CD8-positive, alpha-beta memory T cell (primary cell): ENCODE data around the gene GOLGA7B. TPM values are rescaled to one million over a fixed set of nuclear protein-coding genes. Genes with fewer than 3 reads are reported as not detected.

Experiments
- CTCF ChIA-PET: fragments of 350-600 bp; sonication (Branson Sonifier 250); formaldehyde crosslinking; loops from one replicate; lab custom pipeline; 2021; ENCODE audit warnings: antibody characterized with exemption; lab: Charles Lee
- POLR2A ChIA-PET: fragments of 350-600 bp; sonication (Branson Sonifier 250); formaldehyde crosslinking; loops from one replicate; lab custom pipeline; 2021; ENCODE audit warnings: antibody characterized with exemption; lab: Charles Lee
- DNase-seq, 5 donors: peaks; one replicate each; pipeline versions ENCODE4 v3.0.0 to v3.0.0-alpha.2; 2020 to 2022; ENCODE audit warnings: mixed read lengths in 1 of 5
- H3K27ac ChIP-seq: one replicate; pipeline ENCODE4 v1.7.0; 2013; ENCODE audit warnings: low read depth, mild to moderate bottlenecking, low read length, moderate library complexity
- H3K27me3 ChIP-seq: 2 replicates; pipeline ENCODE4 v1.7.0; 2013; ENCODE audit warnings: low read length, mild to moderate bottlenecking; ENCODE audit not compliant: insufficient read depth, poor library complexity, severe bottlenecking
- H3K36me3 ChIP-seq: 2 replicates; pipeline ENCODE4 v1.7.0; 2013; ENCODE audit warnings: mild to moderate bottlenecking, low read length, moderate library complexity; ENCODE audit not compliant: insufficient read depth
- H3K4me1 ChIP-seq: 2 replicates; pipeline ENCODE4 v1.7.0; 2013; ENCODE audit warnings: mild to moderate bottlenecking, low read length, moderate library complexity; ENCODE audit not compliant: insufficient read depth
- H3K4me3 ChIP-seq: 2 replicates; pipeline ENCODE4 v1.7.0; 2013; ENCODE audit warnings: mild to moderate bottlenecking, low read length
- H3K9me3 ChIP-seq: 2 replicates; pipeline ENCODE4 v1.7.0; 2013; ENCODE audit warnings: mild to moderate bottlenecking, low read length
- H3K27ac Mint-ChIP-seq, 8 donors: one replicate each; pipeline ENCODE4 v1.8.0; 2020 to 2021; ENCODE audit warnings: mixed read lengths in 8 of 8, mild to moderate bottlenecking in 6 of 8, inconsistent platforms in 3 of 8, moderate library complexity in 3 of 8
- H3K27me3 Mint-ChIP-seq, 2 donors: one replicate each; pipeline ENCODE4 v1.8.0; 2020 to 2021; ENCODE audit warnings: mixed read lengths in 2 of 2, mild to moderate bottlenecking in 1 of 2, moderate library complexity in 1 of 2
- H3K36me3 Mint-ChIP-seq, 3 donors: one replicate each; pipeline ENCODE4 v1.8.0; 2020 to 2021; ENCODE audit warnings: mixed read lengths in 3 of 3, inconsistent platforms in 1 of 3, mild to moderate bottlenecking in 1 of 3
- H3K4me1 Mint-ChIP-seq, 3 donors: one replicate each; pipeline ENCODE4 v1.8.0; 2020 to 2021; ENCODE audit warnings: mixed read lengths in 3 of 3, inconsistent platforms in 1 of 3, mild to moderate bottlenecking in 1 of 3
- H3K4me3 Mint-ChIP-seq, 7 donors: one replicate each; pipeline ENCODE4 v1.8.0; 2020 to 2021; ENCODE audit warnings: mixed read lengths in 7 of 7, mild to moderate bottlenecking in 6 of 7, moderate library complexity in 4 of 7, inconsistent platforms in 2 of 7
- H3K9me3 Mint-ChIP-seq, 5 donors: one replicate each; pipeline ENCODE4 v1.8.0; 2020 to 2022; ENCODE audit warnings: mixed read lengths in 5 of 5, mild to moderate bottlenecking in 3 of 5, moderate library complexity in 2 of 5, inconsistent platforms in 1 of 5
- polyA plus RNA-seq: library from polyadenylated mRNA; unstranded; fragments of 300-500 nt; fragmentation: Illumina TruSeq; gene quantifications from one replicate; pipeline ENCODE4 v1.2.3, GENCODE V29; 2021
- total RNA-seq, 2 experiments: library from RNA; stranded (reverse); gene quantifications; one replicate each; pipeline ENCODE4 v1.2.3, GENCODE V29; 2021

GOLGA7B gene
- total and polyA plus RNA-seq, 3 experiments from 2014 or later: 0.29 to 0.62 (median 0.44) TPM

DNA sequence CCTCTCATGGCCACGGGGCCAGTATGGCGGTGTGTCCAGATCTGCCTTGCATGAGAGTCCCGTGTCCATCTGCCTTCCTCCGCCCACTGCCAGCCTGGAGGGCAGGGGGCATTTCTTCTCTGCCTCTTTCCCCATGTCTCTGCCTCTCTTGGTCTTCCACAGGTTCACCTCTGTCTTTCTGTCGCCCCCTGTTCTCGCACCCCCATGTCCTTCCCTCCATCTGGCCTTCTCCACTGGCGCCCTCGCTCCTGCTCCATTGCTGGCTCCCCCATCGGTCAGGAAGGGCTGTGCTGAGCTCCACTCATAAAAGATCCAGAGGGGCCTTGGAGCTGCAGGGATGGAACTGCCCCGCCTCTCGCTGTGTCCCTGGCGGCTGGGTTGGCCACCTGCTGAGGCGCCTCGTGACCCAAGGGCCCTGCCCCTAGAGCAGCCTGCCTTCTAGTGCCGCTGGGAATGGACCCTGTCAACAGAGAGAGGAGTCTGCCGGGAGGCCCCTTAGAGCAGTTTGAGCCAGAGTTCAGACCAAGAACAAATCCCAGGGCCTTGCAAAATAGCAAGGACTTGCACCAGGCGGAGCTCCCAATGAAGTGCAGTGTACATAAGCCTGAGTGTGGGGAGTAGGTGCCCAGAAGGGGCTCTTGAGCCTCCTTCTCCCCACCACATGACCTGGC lies 42.0 kb downstream of the GOLGA7B start:
- H3K27ac ChIP-seq: no peak overlapping the region
- H3K27ac Mint-ChIP-seq: no peak overlapping the region
- no peak for DNase-seq
- CTCF ChIA-PET: no interaction called here
- H3K4me3 ChIP-seq: no peak overlapping the region
- no peaks in the 10 kb centered on the region for H3K27me3 ChIP-seq
- H3K36me3 Mint-ChIP-seq: no peaks in the 10 kb centered on the region
- no peaks in the 10 kb centered on the region for H3K36me3 ChIP-seq
- H3K27me3 Mint-ChIP-seq: peaks cover 12 to 32% of the 10 kb centered on the region in 2 donors
- no peak overlapping the region for H3K4me3 Mint-ChIP-seq
- no peaks in the 10 kb centered on the region for H3K9me3 ChIP-seq
- H3K9me3 Mint-ChIP-seq: no peaks in the 10 kb centered on the region
- peaks cover 0 to 3% (median 0%) of the 10 kb centered on the region in 3 donors for H3K4me1 Mint-ChIP-seq
- H3K4me1 ChIP-seq: no peaks in the 10 kb centered on the region
- POLR2A ChIA-PET: no interaction called here

DNA sequence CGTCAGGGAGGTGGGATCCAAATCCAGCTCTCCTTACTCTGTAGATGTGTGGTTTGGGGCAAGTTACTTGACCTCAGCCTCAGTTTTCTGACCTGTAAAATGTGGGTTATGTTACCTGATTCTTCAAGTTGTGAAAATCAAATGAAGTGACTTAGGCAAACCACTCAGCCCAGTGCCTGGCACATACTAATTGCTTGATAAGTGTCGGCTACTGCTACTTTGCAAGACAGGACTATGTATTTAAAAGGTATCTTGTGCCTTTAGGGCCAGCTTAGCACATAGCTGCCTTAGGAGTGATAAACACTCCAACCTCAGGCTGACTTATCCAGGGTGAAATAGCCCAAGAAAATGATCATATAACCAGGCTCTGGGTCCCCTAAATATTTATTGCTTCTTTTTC lies 42.9 kb downstream of the GOLGA7B start:
- POLR2A ChIA-PET: no interaction called here
- H3K27ac Mint-ChIP-seq: no peak overlapping the region
- Histone ChIP-seq H3K27me3 (no peaks in the 10 kb centered on the region), H3K4me3 (no peak overlapping the region), H3K36me3 (no peaks in the 10 kb centered on the region), H3K27ac (no peak overlapping the region), H3K4me1 (no peaks in the 10 kb centered on the region), H3K9me3 (no peaks in the 10 kb centered on the region)
- H3K4me1 Mint-ChIP-seq: peaks cover 0 to 3% (median 0%) of the 10 kb centered on the region in 3 donors
- no peak for DNase-seq
- no peaks in the 10 kb centered on the region for H3K9me3 Mint-ChIP-seq
- CTCF ChIA-PET: interaction anchor here (1.0 kb wide), 1 partner anchor 22 kb away, joined by 3 read pairs; no protein-coding TSS in a partner anchor
- peaks cover 12 to 32% of the 10 kb centered on the region in 2 donors for H3K27me3 Mint-ChIP-seq
- H3K36me3 Mint-ChIP-seq: no peaks in the 10 kb centered on the region
- H3K4me3 Mint-ChIP-seq: no peak overlapping the region

- no peak for DNase-seq
- ChIA-PET CTCF (interaction anchor here (1.0 kb wide), 1 partner anchor 22 kb away, joined by 3 read pairs; no protein-coding TSS in a partner anchor), POLR2A (no interaction called here)
- no peaks in the 10 kb centered on the region for H3K36me3 Mint-ChIP-seq
- H3K27me3 Mint-ChIP-seq: peaks cover 12 to 30% of the 10 kb centered on the region in 2 donors
- no peaks in the 10 kb centered on the region for H3K4me1 ChIP-seq
- H3K4me3 ChIP-seq: no peak overlapping the region
- no peaks in the 10 kb centered on the region for H3K27me3 ChIP-seq
- H3K9me3 ChIP-seq: no peaks in the 10 kb centered on the region
- H3K9me3 Mint-ChIP-seq: no peaks in the 10 kb centered on the region
- no peak overlapping the region for H3K4me3 Mint-ChIP-seq
- no peak overlapping the region for H3K27ac ChIP-seq
- H3K4me1 Mint-ChIP-seq: peaks cover 0 to 3% (median 0%) of the 10 kb centered on the region in 3 donors
- no peak overlapping the region for H3K27ac Mint-ChIP-seq
- H3K36me3 ChIP-seq: no peaks in the 10 kb centered on the region
Measured at GRCh38 chr10:97892939-97893338, 43.3 kb downstream of the GOLGA7B start.

GRCh38 chr10:97894092-97894491 lies 44.4 kb downstream of the GOLGA7B start:
- no peaks in the 10 kb centered on the region for H3K36me3 Mint-ChIP-seq
- H3K4me3 Mint-ChIP-seq: no peak overlapping the region
- no peaks in the 10 kb centered on the region for H3K27me3 ChIP-seq
- H3K27ac Mint-ChIP-seq: no peak overlapping the region
- H3K9me3 ChIP-seq: no peaks in the 10 kb centered on the region
- H3K27ac ChIP-seq: no peak overlapping the region
- peaks cover 0 to 3% (median 0%) of the 10 kb centered on the region in 3 donors for H3K4me1 Mint-ChIP-seq
- no peak overlapping the region for H3K4me3 ChIP-seq
- CTCF ChIA-PET: no interaction called here
- peaks cover 12 to 26% of the 10 kb centered on the region in 2 donors for H3K27me3 Mint-ChIP-seq
- DNase-seq: no peak
- no peaks in the 10 kb centered on the region for H3K36me3 ChIP-seq
- POLR2A ChIA-PET: no interaction called here
- no peaks in the 10 kb centered on the region for H3K9me3 Mint-ChIP-seq
- no peaks in the 10 kb centered on the region for H3K4me1 ChIP-seq

DNA sequence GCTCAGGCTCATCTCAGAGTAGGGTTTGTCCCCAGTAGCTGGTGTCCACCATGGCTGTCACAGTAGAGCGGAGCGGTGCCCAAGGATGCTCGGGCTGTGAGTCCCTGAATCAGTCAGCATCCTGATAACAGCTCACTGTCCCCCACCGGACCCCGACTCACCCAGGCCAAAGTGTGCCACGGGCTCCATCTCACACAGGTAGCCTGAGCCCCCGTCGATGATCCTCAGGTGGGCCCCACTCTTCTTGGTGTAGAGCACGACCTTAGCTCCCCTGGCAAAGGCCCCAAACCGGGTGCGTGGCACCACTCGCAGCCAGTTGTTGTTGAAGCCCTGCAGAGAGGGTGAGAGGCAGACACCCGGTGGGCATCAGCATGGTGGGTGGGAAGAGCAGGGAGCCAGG lies 45.4 kb downstream of the GOLGA7B start:
- H3K4me3 ChIP-seq: no peak overlapping the region
- no peaks in the 10 kb centered on the region for H3K4me1 Mint-ChIP-seq
- POLR2A ChIA-PET: no interaction called here

GRCh38 chr10:97895915-97896314 lies 46.3 kb downstream of the GOLGA7B start:
- no peak overlapping the region for H3K4me3 ChIP-seq
- no peaks in the 10 kb centered on the region for H3K9me3 Mint-ChIP-seq
- POLR2A ChIA-PET: no interaction called here

More for the DNA sequence above, 45.4 kb downstream of the GOLGA7B start:
- Histone ChIP-seq H3K9me3 (no peaks in the 10 kb centered on the region), H3K36me3 (no peaks in the 10 kb centered on the region), H3K27ac (no peak overlapping the region), H3K27me3 (no peaks in the 10 kb centered on the region), H3K4me1 (no peaks in the 10 kb centered on the region)
- H3K9me3 Mint-ChIP-seq: no peaks in the 10 kb centered on the region
- H3K27ac Mint-ChIP-seq: no peak overlapping the region
- no peak overlapping the region for H3K4me3 Mint-ChIP-seq
- peaks cover 12 to 26% of the 10 kb centered on the region in 2 donors for H3K27me3 Mint-ChIP-seq
- DNase-seq: no peak
- CTCF ChIA-PET: no interaction called here
- H3K36me3 Mint-ChIP-seq: no peaks in the 10 kb centered on the region

DNA sequence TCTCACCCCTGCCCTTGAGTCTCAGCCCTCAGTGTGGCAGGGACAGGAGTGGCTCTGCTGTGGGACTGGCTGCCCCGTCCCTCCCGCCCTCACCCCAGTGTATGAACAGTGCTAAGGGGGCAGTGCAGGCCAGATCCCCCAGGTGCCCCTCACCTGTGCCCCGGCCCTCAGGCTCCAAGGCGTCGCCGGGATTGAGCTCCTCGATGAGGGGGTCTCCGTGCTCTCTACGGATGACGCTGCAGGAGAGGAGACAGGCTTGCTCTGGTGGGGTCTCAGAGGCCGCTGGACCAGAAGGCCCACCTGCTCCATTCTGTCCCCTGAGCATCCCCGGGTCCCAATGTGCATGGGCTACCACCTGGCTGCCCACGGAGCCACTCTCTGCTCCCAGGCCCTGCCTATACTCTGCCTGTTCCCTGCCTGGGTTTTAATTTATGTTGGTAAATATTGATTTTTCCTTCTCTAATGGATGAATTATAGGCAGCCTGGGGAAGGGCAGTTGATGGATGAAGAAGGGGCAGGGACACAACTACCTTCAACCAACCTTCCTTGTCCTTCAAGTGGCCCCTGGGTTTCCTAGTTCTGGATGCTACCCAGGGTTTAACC lies 47.2 kb downstream of the GOLGA7B start:
- H3K27ac ChIP-seq: no peak overlapping the region
- no peak overlapping the region for H3K4me3 ChIP-seq
- Mint-ChIP-seq H3K4me1 (no peaks in the 10 kb centered on the region), H3K27me3 (peaks cover 15 to 24% of the 10 kb centered on the region in 2 donors), H3K9me3 (no peaks in the 10 kb centered on the region), H3K36me3 (no peaks in the 10 kb centered on the region), H3K4me3 (no peak overlapping the region), H3K27ac (peak overlapping the region in 1 of 8 donors; percentile 14)
- CTCF ChIA-PET: interaction anchor here (1.1 kb wide), 1 partner anchor 122 kb away, joined by 3 read pairs; no protein-coding TSS in a partner anchor
- no peak for DNase-seq
- POLR2A ChIA-PET: no interaction called here
- no peaks in the 10 kb centered on the region for H3K4me1 ChIP-seq
- no peaks in the 10 kb centered on the region for H3K9me3 ChIP-seq
- no peaks in the 10 kb centered on the region for H3K27me3 ChIP-seq
- H3K36me3 ChIP-seq: no peaks in the 10 kb centered on the region

More at GRCh38 chr10:97895915-97896314, 46.3 kb downstream of the GOLGA7B start:
- H3K27me3 Mint-ChIP-seq: peaks cover 12 to 26% of the 10 kb centered on the region in 2 donors
- H3K36me3 Mint-ChIP-seq: no peaks in the 10 kb centered on the region
- Histone ChIP-seq H3K9me3 (no peaks in the 10 kb centered on the region), H3K36me3 (no peaks in the 10 kb centered on the region), H3K27ac (no peak overlapping the region), H3K27me3 (no peaks in the 10 kb centered on the region), H3K4me1 (no peaks in the 10 kb centered on the region)
- no peak overlapping the region for H3K27ac Mint-ChIP-seq
- CTCF ChIA-PET: no interaction called here
- no peaks in the 10 kb centered on the region for H3K4me1 Mint-ChIP-seq
- no peak overlapping the region for H3K4me3 Mint-ChIP-seq
- DNase-seq: no peak

DNA sequence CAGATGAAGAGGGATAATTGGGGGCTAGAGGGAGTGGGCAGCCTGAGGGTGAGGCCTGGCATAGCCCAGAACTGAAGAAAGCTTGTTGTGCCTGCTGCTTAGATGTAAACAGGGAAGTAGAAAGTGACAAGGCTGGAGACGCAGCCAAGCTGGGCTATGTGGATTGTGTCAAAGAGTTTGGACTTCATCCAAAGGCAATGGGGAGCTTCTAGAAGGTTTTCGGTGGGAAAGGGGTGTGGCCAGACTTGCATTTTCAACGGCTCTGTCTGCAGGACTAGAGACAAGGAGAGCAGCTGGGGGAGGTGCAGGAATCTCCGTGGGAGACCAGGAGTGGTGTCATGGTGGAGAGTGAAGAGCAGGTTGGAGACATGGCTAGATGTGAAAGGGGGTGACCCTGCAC lies 48.8 kb downstream of the GOLGA7B start:
- no peaks in the 10 kb centered on the region for H3K27me3 ChIP-seq
- H3K36me3 Mint-ChIP-seq: no peaks in the 10 kb centered on the region
- peaks cover 16 to 27% of the 10 kb centered on the region in 2 donors for H3K27me3 Mint-ChIP-seq
- ChIA-PET POLR2A (no interaction called here), CTCF (no interaction called here)
- no peak for DNase-seq
- H3K27ac ChIP-seq: no peak overlapping the region
- H3K4me1 ChIP-seq: no peaks in the 10 kb centered on the region
- no peaks in the 10 kb centered on the region for H3K36me3 ChIP-seq
- H3K9me3 ChIP-seq: no peaks in the 10 kb centered on the region
- H3K9me3 Mint-ChIP-seq: no peaks in the 10 kb centered on the region
- H3K4me3 ChIP-seq: no peak overlapping the region
- no peak overlapping the region for H3K4me3 Mint-ChIP-seq
- no peak overlapping the region for H3K27ac Mint-ChIP-seq
- H3K4me1 Mint-ChIP-seq: no peaks in the 10 kb centered on the region
